Medulla oblongata (tissue), 1 donor: Measurements from ENCODE around the gene ACVRL1.
"Not testable (repeated sequence)": the region's sequence is repeated elsewhere in the genome, so short reads cannot be mapped to it uniquely, and the experiment has no call there.

Experiments used
- DNase-seq: peaks from one replicate; pipeline ENCODE4 v3.0.0-alpha.2; 2015; ENCODE audit errors: extremely low spot score

Gene ACVRL1

DNA sequence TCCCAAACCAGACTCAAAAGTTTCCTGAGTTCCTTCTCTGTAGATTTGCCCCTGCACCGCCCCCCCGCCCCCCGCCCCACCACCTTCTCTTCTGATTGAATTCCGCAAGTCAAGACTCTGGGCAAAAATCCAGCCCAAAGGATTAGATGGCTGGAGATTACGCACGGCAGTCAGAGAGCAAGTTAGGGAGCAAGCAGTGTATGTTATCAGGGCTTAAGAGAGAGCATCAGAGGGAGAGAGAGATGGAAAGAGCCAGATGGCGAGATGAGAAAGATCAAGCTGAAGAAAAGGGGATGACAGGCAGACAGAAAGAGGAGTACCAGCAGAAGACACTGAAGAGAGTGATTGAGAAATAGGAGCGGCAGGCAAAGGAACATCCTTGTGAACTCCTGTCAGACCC is 33.3 kb upstream of the ACVRL1 start:
- no peak for DNase-seq

GRCh38 chr12:51874486-51874885 is 32.8 kb upstream of the ACVRL1 start:
- DNase-seq: no peak

DNA sequence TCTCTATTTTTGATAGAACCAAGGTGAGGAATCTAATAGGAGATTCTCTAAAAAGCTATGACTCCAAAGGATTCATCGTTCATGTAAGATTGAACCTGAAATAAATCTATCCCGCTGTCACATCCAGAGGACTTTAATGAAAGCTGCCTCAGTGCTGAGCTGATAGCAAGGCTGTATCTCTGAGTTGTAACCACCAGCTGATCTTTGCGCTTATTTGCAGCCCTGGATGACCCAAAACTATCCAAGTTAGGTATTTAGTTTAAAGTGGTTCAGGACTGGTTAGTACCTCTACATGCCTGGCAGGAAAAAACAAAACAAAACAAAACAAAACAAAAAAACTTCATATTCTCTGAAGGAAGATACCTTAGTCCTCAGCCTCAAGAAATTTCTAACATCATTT is 28.2 kb upstream of the ACVRL1 start:
- no peak for DNase-seq

DNA sequence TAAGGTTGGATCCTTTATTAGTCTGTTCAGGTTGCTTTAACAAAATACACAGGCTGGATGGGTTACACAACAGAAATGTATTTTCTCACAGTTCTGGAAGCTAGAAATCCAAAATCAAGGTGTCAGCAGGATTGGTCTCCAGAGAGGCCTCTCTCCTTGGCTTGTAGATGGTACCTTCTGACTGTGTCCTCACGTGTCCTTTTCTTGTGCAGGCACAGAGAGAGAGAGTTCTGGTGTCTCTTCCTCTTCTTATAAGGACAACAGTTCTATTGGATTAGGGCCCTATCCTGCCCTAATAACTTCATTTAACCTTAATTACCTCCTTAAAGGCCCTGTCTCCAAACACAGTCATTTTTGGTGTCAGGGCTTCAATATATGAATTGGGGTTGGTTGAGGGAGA is 24.0 kb upstream of the ACVRL1 start:
- no peak for DNase-seq

DNA sequence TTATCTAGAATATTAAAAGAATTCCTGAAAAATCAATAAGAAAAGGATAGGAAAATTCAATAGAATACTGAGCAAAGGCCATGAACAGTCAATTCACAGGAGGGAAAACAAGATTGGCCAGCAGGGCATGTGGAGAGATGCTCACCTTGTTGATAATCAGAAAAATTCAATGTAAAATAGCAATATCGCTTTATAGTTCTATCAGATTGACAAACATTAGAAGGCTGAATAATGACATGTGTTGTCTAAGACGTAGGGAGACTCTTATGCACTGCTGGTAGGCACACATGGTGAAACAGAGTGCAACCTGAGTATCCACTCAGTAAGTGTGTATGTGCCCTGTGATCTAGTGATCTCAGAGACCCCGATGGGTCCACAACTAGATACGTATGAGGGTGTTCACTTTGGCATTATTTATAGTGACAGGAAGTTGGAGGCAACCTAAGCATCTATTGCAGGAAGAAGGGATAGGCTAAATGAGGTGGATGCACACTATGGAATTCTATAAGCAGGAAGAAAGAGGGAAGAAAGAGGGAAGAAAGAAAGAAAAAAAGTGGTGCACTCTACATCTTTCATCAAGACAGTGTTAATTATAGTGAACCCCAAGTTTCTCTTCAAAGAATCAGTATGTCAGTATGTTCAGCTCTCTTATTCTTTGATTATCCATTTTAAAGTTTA is 23.2 kb upstream of the ACVRL1 start:
- no peak for DNase-seq

DNA sequence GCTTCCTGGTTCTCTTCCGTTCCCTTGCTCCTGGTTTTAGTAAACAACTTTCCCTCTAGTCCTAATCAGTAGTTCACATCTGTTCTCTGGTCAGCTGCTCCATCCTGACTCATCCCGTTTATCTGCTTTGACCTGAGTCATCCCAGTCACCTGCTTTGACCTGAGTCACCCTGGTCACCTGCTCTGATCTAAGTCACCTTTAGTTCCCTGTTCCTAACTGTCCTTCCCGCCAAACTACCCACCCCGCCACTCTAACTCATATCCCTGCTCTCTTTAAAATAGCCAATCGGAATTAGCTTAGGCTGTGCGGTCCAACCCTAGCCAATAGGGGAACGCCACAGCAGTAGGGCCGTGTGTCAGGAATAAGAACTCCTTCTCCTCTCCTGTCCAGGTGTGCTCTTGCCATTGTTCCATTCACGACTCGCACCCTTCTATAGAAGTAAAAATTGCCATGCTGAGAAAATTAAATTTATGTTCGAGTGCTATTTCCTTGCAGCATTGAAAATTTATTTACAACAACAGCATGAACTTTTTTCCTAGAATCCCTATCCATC is 22.6 kb upstream of the ACVRL1 start:
- DNase-seq: no peak

DNA sequence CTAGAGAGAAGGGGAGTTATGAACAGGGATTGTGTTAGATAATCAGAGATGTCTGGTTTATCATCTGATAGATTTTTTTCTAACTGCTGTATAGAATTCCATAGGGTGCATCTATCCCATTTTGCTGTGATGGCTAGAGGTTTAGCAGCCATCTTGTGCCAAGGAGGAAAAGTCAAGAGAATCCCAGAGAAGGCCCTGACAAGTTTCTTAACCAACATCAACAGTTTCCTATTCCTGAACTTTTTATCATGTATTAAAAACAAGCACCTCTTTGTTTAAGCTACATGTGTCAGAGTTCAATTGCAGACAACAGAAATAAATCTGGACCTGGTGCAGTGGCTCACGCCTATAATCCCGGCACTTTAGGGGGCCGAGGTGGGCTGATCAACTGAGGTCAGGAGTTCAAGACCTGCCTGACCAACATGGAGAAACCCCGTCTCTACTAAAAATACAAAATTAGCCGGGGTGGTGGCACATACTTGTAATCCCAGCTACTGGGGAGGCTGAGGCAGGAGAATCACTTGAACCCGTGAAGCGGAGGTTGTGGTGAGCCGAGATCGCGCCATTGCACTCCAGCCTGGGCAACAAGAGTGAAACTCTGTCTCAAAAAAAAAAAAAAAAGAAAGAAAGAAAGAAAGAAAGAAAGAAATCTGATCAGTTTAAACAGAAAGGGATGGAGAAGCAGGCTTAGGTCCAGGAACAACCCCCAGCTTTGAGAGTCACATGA is 21.8 kb upstream of the ACVRL1 start:
- not testable (repeated sequence) for DNase-seq

DNA sequence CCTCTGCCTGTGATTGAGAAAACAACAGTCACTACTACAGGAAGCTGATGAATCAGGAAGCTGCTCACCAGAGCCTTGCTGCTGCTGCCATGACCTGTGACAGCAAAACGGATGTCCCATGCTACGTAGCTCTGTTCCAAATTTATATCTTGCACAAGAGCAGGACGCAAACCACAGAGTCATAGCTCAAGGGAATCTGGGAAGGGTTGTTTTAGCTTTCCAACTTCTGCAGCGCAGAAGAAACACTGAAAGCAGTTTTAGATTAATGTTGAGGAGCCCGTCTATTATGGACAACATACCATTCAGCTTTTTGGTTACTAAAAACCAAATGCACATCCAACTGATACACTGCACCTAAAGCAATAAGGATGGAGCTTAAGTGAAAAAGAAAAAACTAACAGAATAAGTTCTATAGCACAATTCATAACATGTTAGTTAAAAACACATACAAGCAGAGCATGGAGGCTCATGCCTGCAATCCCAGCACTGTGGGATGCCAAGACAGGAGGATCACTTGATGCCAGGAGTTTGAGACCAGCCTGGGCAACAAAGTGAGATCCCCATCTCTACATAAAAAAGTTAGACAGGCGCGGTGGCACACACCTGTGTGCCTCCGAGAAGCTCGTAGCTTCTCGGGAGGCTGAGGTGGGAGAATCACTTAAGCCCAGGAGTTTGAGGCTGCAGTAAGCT is 21.1 kb upstream of the ACVRL1 start:
- DNase-seq: peak; percentile 84

DNA sequence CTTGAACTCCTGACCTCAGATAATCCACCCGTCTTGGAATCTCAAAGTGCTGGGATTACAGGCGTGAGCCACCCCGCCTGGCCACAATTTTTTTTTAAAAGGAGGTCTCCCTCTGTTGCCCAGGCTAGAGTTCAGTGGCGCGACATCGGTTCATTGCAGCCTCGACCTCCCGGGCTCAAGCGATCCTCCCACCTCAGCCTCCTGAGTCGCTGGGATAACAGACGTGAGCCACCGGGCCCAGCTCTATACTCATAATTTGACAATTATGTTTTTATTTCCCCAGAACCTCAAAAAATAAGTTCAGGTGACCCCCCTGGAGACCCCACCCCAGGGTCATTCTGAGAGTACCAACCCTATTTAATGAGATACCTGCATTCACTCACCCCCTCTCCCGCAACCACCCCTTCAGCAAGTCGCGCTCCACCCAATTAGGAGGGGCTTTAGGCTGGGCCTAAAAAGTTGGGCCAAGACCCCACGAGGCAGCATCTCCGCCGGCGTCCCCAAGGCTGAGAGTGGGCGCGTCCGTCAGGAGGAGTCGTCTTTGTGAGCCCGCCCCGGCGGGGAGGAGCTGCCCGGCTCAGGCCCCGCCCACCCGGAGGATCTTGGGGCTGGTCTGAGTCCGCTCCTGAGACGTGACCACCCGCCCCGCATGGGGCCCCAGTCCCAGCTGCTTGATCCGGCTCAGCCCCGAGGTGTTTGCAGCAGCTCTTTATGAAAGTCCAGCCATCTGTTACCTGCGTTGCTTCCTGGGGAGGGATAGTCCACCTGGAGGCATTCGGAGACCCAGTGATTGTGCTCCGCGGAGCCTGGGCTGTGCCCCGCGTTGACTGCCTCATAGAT is 19.6 kb upstream of the ACVRL1 start, which contains the start of gene ANKRD33:
TSS of gene ANKRD33 (plus strand) at position 628 of the 840 bp plus-strand sequence. CDS start at position 712, 84 bp downstream.
- no peak for DNase-seq

DNA sequence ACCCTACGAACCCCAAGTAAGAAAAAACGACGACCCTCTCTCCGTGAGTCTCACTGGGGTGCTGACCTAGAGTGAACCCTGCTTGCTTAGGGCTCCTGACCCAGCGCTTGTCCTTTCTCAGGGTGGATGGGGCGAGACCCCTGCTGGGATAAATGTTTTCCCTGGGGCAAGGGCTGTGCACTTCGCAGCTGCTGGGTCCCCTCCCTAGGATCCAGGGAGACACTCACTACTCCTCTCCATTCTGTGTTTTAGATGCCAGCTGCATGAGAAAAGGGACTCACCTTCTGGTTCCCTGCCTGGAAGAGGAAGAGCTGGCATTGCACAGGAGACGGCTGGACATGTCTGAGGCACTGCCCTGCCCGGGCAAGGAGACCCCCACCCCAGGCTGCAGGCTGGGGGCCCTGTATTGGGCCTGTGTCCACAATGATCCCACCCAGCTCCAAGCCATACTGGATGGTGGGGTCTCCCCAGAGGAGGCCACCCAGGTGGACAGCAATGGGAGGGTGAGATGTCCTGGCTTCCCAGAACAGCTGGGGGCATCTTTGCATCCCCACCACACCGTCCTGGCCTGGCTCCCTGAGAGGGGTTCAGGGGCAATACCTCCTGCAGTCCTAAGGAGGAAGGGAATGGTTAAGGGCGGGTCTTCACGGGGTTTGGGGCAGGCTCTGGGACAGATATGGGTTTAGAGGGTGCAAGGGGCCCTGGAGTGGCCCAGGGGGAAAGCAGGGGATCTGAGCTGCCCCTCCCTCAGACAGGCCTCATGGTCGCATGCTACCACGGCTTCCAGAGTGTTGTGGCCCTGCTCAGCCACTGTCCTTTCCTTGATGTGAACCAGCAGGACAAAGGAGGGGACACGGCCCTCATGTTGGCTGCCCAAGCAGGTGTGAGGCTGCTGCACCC is 18.7 kb upstream of the ACVRL1 start:
- no peak for DNase-seq

DNA sequence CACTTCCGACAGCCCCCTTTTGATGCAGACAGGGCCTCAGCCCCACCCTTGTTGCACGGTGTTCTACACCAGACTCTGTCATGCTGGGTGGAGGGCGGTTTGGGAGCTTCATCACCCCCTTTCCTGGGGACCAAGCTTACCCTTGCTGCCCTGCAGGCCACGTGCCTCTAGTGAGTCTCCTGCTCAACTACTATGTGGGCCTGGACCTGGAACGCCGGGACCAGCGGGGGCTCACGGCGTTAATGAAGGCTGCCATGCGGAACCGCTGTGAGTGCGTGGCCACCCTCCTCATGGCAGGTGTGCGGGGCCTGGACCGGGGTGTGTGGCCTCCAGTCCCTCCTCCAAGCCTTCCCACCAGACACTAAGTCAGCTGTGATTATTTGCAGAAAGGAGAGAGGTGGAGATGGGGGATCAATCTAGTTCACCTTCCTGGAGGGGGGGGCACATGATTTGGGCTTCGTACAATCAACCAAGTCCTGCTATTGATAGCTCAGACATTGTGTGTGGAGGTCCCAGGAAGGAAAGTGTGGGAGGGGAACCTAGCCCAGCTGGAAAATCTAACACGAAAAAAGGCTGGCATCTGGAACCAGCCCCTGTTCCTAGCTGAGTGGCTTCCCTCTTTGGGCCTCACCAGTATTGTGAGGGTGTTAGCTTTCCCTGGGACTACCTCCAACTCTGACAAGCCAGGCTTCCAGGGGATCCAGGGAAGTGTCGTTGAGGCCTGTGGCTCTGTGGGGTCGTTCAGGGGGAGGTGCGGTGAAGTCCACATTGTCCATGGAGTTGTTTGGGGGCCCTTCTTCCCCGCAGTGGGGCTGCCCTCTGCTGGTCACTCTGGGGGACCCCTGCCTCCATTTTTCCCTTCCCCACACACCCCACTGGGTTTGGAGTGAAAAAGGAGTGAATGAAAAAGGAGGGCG is 17.8 kb upstream of the ACVRL1 start:
- no peak for DNase-seq

GRCh38 chr12:51890133-51890464 is 17.2 kb upstream of the ACVRL1 start:
- DNase-seq: no peak

DNA sequence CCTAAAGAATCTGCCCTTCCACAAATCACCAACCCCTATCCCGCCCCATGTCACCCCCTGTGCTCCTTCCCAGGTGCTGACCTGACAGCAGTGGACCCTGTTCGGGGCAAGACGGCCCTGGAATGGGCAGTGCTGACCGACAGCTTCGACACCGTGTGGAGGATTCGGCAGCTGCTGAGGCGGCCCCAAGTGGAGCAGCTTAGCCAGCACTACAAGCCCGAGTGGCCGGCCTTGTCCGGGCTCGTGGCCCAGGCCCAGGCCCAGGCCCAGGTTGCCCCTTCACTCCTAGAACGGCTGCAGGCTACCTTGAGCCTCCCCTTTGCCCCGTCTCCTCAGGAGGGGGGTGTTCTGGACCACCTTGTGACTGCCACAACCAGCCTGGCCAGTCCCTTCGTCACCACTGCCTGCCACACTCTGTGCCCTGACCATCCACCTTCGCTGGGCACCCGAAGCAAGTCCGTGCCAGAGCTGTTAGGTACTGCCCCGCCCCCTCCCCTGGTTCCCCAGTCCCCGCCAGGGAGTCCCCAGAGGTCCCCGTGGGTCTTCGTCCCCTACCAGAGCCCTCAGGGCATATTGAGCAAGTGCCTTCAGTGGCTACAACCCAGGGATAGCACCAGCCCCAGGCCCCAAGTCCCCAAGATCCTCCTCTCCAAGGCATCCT is 16.7 kb upstream of the ACVRL1 start:
- DNase-seq: no peak

DNA sequence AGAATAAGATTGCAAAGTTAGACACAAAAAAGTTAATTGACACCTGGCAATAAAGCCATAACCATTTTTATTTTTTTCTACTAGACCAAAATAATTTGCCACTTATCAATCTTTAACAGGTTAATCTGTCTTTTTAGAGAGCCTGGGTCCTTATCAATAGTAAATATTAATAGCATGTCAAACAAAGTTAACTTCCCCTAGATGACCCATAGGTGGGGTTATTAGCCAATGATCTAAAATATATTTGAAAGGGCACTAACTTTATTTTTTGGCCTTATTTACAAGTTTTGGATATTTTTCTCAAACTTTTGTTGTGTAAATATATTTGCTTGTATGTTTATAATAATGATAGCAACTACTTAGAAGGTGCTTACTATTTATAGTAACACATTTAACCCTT is 15.5 kb upstream of the ACVRL1 start:
- no peak for DNase-seq

- DNase-seq: no peak
Observed at GRCh38 chr12:51893786-51894185, 13.5 kb upstream of the ACVRL1 start.

GRCh38 chr12:51895378-51896135 is 11.7 kb upstream of the ACVRL1 start:
- DNase-seq: no peak

- DNase-seq: no peak
Observed at GRCh38 chr12:51896236-51896635, 11.1 kb upstream of the ACVRL1 start.

GRCh38 chr12:51897181-51897580 is 10.1 kb upstream of the ACVRL1 start:
- DNase-seq: no peak
